Keratinocyte (primary cell): ENCODE results near the gene CDH13. TPM values are rescaled to one million over a fixed set of nuclear protein-coding genes. Genes with fewer than 3 reads are reported as not detected.

Experiments used
- DNase-seq: peaks from one replicate; pipeline ENCODE4 v3.0.0-alpha.2; 2011; ENCODE audit warnings: low read depth, missing footprints, low spot score
- FAIRE-seq: peaks from 2 replicates; lab custom pipeline; 2011; peaks lifted over from hg19 to GRCh38; lab: Jason Lieb, UNC
- H2AFZ ChIP-seq: 2 replicates; pipeline ENCODE4 v1.6.0; 2012; ENCODE audit warnings: low read length, control low read depth, inconsistent platforms; ENCODE audit not compliant: control insufficient read depth
- H3K27ac ChIP-seq: 2 replicates; pipeline ENCODE4 v1.5.1; 2011; ENCODE audit warnings: low read length; ENCODE audit not compliant: control insufficient read depth, insufficient read depth
- H3K27me3 ChIP-seq: 3 replicates; pipeline ENCODE4 v1.6.0; 2011; ENCODE audit warnings: low read length; ENCODE audit not compliant: control insufficient read depth, insufficient read depth; ENCODE audit errors: extremely low read depth
- H3K36me3 ChIP-seq, 2 experiments: 2 replicates in 1 of 2; 3 replicates in 1 of 2; pipeline ENCODE4 v1.5.1; 2011; ENCODE audit warnings: low read length in 2 of 2, mild to moderate bottlenecking in 1 of 2; ENCODE audit not compliant: control insufficient read depth in 2 of 2, insufficient read depth in 2 of 2; ENCODE audit errors: extremely low read depth in 1 of 2
- H3K4me1 ChIP-seq: 3 replicates; pipeline ENCODE4 v1.5.1; 2011; ENCODE audit warnings: low read length; ENCODE audit not compliant: control insufficient read depth, insufficient read depth; ENCODE audit errors: extremely low read depth
- H3K4me2 ChIP-seq: 3 replicates; pipeline ENCODE4 v1.6.0; 2011; ENCODE audit warnings: low read depth, low read length; ENCODE audit not compliant: control insufficient read depth, insufficient read depth; ENCODE audit errors: extremely low read depth
- H3K4me3 ChIP-seq, 3 experiments: fragments of 200-600 bp in 1 of 3; sonication (generic) in 1 of 3; 2 replicates in 2 of 3; 3 replicates in 1 of 3; pipeline ENCODE4 v1.5.1; 2011 to 2016; ENCODE audit warnings: low read length in 3 of 3, mild to moderate bottlenecking in 3 of 3, control low read depth in 2 of 3, inconsistent platforms in 1 of 3, low read depth in 1 of 3, mixed read lengths in 1 of 3, mixed run types in 1 of 3, moderate library complexity in 1 of 3; ENCODE audit not compliant: control insufficient read depth in 2 of 3, insufficient read depth in 2 of 3; ENCODE audit errors: extremely low read depth in 1 of 3
- H3K79me2 ChIP-seq: 2 replicates; pipeline ENCODE4 v1.6.0; 2012; ENCODE audit warnings: low read length; ENCODE audit not compliant: control insufficient read depth, insufficient read depth
- H3K9ac ChIP-seq: 3 replicates; pipeline ENCODE4 v1.6.0; 2011; ENCODE audit warnings: low read length; ENCODE audit not compliant: control insufficient read depth, insufficient read depth; ENCODE audit errors: extremely low read depth
- H3K9me1 ChIP-seq: 3 replicates; pipeline ENCODE4 v1.6.0; 2011; ENCODE audit warnings: low read length; ENCODE audit not compliant: control insufficient read depth, insufficient read depth; ENCODE audit errors: extremely low read depth
- H3K9me3 ChIP-seq: 2 replicates; pipeline ENCODE4 v1.5.1; 2012; ENCODE audit warnings: low read depth, low read length; ENCODE audit not compliant: control insufficient read depth
- H4K20me1 ChIP-seq: 3 replicates; pipeline ENCODE4 v1.6.0; 2011; ENCODE audit warnings: low read length; ENCODE audit not compliant: control insufficient read depth, insufficient read depth; ENCODE audit errors: extremely low read depth
- CTCF ChIP-seq, 3 experiments: IDR thresholded peaks in 1 of 3; conservative IDR thresholded peaks in 1 of 3; optimal IDR thresholded peaks in 1 of 3; 2 replicates in 2 of 3; 3 replicates in 1 of 3; pipeline versions ENCODE3 to v1.5.1; 2011; ENCODE audit warnings: low read length in 3 of 3, mild to moderate bottlenecking in 3 of 3, moderate library complexity in 2 of 3, control low read depth in 1 of 3, inconsistent platforms in 1 of 3; ENCODE audit not compliant: insufficient read depth in 2 of 3; ENCODE audit errors: extremely low read depth in 1 of 3
- EZH2 ChIP-seq: IDR thresholded peaks from one replicate; pipeline ENCODE4 v1.6.1; 2012; ENCODE audit warnings: inconsistent platforms, mild to moderate bottlenecking, low read length, moderate library complexity
- dilution Hi-C: fragments of 300-500 bp; cut with MboI; formaldehyde crosslinking; loops from one replicate; pipeline ENCODE4 v1.7.0; 2020; ENCODE audit warnings: low sequenced_read_pairs; ENCODE audit not compliant: extremely low pct_ligation_motif_present
- polyA plus RNA-seq, 5 experiments: library from polyadenylated mRNA; depleted of rRNA in 3 of 5; stranded (reverse) in 3 of 5; stranded (forward) in 1 of 5; unstranded in 1 of 5; fragments of >200 nt; gene quantifications; 1 replicate in 1 of 5; 2 replicates in 3 of 5; 3 replicates in 1 of 5; pipeline versions ENCODE4 v1.2.1 to v1.2.3, GENCODE V29; 2011 to 2012; ENCODE audit warnings: missing spikeins in 2 of 5, low read depth in 1 of 5, low replicate concordance in 1 of 5

Gene CDH13
- polyA plus RNA-seq, 1 donor (not counting 4 experiments of a cell fraction or from before 2014, with no cell fraction given): 111 TPM

GRCh38 chr16:83214671-83215070 lies 587.9 kb downstream of the CDH13 start:
- no peaks in the 10 kb centered on the region for H3K9me3 ChIP-seq

GRCh38 chr16:83215406-83216001 lies 588.7 kb downstream of the CDH13 start:
- Histone ChIP-seq H3K9me1 (no peaks in the 10 kb centered on the region), H3K4me2 (no peak overlapping the region), H3K9me3 (no peaks in the 10 kb centered on the region), H3K4me1 (no peaks in the 10 kb centered on the region), H3K9ac (no peak overlapping the region), H4K20me1 (no peaks in the 10 kb centered on the region), H3K79me2 (no peaks in the 10 kb centered on the region), H3K27me3 (no peaks in the 10 kb centered on the region), H3K4me3 (no peak overlapping the region), H2AFZ (no peak overlapping the region), H3K27ac (no peak overlapping the region), H3K36me3 (peaks cover 4 to 6% of the 10 kb centered on the region in 2 experiments)
- DNase-seq: no peak
- dilution Hi-C loops: no loop called here
- peak; percentile 34 for FAIRE-seq
- TF ChIP-seq EZH2: no peak
- peak; percentile 77 to 93 (median 84) for TF ChIP-seq CTCF (optimal IDR thresholded peaks at IDR 0.05 in 1 of 3, IDR thresholded peaks at IDR 0.05 in 1 of 3, conservative IDR thresholded peaks at IDR 0.05 in 1 of 3; ENCODE audit: extremely low read depth in 1 of 3, insufficient read depth in 2 of 3, low read length in 3 of 3)

More at GRCh38 chr16:83214671-83215070, 587.9 kb downstream of the CDH13 start:
- Histone ChIP-seq H3K9me1 (no peaks in the 10 kb centered on the region), H3K27ac (no peak overlapping the region), H3K4me2 (no peak overlapping the region), H3K36me3 (peaks cover 4 to 6% of the 10 kb centered on the region in 2 experiments), H3K9ac (no peak overlapping the region), H3K79me2 (no peaks in the 10 kb centered on the region), H3K27me3 (no peaks in the 10 kb centered on the region), H4K20me1 (no peaks in the 10 kb centered on the region), H3K4me1 (no peaks in the 10 kb centered on the region), H2AFZ (no peak overlapping the region), H3K4me3 (no peak overlapping the region)
- DNase-seq: no peak
- no peak for FAIRE-seq
- TF ChIP-seq EZH2 (no peak), CTCF (optimal IDR thresholded peaks at IDR 0.05 in 1 of 3, IDR thresholded peaks at IDR 0.05 in 1 of 3, conservative IDR thresholded peaks at IDR 0.05 in 1 of 3; ENCODE audit: extremely low read depth in 1 of 3, insufficient read depth in 2 of 3, low read length in 3 of 3) (no peak)
- dilution Hi-C loops: no loop called here
